Psoas muscle (tissue), 8 donors: Measurements from ENCODE around the gene MBP. TPM values are rescaled to one million over a fixed set of nuclear protein-coding genes. Genes with fewer than 3 reads are reported as not detected.

ENCODE experiments used
- ATAC-seq, 4 donors: fragments of 200-7000 bp; cut with Tn5 transposase; one replicate each; pipeline ENCODE4 v1.9.1; 2020; ENCODE audit warnings: moderate library complexity in 3 of 4, mild to moderate bottlenecking in 2 of 4
- DNase-seq, 2 donors: peaks; one replicate each; pipeline ENCODE4 v3.0.0-alpha.2; 2020
- H3K27ac ChIP-seq: fragments of 200-600 bp; one replicate; pipeline ENCODE4 v1.8.0; 2022
- H3K27me3 ChIP-seq, 3 donors: fragments of 200-600 bp in 1 of 3; one replicate each; pipeline versions ENCODE4 v1.6.1 to v1.8.0; 2013 to 2022; ENCODE audit warnings: low read length in 2 of 3, mild to moderate bottlenecking in 2 of 3, moderate library complexity in 1 of 3; ENCODE audit not compliant: insufficient read depth in 3 of 3
- H3K36me3 ChIP-seq, 2 donors: fragments of 200-600 bp in 1 of 2; one replicate each; pipeline versions ENCODE4 v1.6.1 to v1.8.0; 2013 to 2022; ENCODE audit warnings: low read depth in 1 of 2, mild to moderate bottlenecking in 1 of 2, moderate library complexity in 1 of 2; ENCODE audit not compliant: insufficient read depth in 1 of 2
- H3K4me1 ChIP-seq: fragments of 200-600 bp; one replicate; pipeline ENCODE4 v1.8.0; 2022
- H3K4me3 ChIP-seq: fragments of 200-600 bp; one replicate; pipeline ENCODE4 v1.8.0; 2022; ENCODE audit warnings: mild to moderate bottlenecking
- H3K9me3 ChIP-seq: fragments of 200-600 bp; one replicate; pipeline ENCODE4 v1.8.0; 2022
- WGBS, 3 donors: extraction: QIAGEN DNeasy Blood & Tissue Kit; methylation state at CpG; one replicate each; pipeline versions ENCODE4 v1.1.6 to v1.1.7; 2013; 5-methylcytosine and 5-hydroxymethylcytosine counted together
- intact Hi-C, 2 donors: fragments of 100-400 bp; cut with DNase I; formaldehyde crosslinking; loops; one replicate each; pipeline versions ENCODE4 v1.11.0 to v1.14.2; 2022
- polyA plus RNA-seq, 3 donors: library from polyadenylated mRNA; stranded (reverse); fragments of 200-250 nt; gene quantifications; one replicate each; pipeline ENCODE4 v1.2.3, GENCODE V29; 2013
- total RNA-seq, 4 donors: library from RNA; stranded (reverse); fragmentation: NEBNext Ultra II Directional in 2 of 4; extraction: Animal tissue kit (Norgen Biotek cat#: 25700) in 2 of 4; gene quantifications; one replicate each; pipeline versions ENCODE4 v1.2.1 to v1.2.4, GENCODE V29; 2021 to 2023
- TF ChIP-seq, protein P1 (sequence below): fragments of 200-600 bp; IDR thresholded peaks from one replicate; pipeline ENCODE4 v1.8.0; 2022; ENCODE audit warnings: antibody characterized with exemption
- donor health status: healthy with polysubstance abuse.
- donor health status: DM: no; HTN: no; CAD: no; lungs with moderate emphysema.
- donor health status: Bipolar disorder and iron deficiency.
- donor health status: healthy.
- donor health status: DM: yes; HTN: yes; CAD: no.
- donor health status: DM: no; HTN: no; CAD: no.
- donor health status: DM: no; HTN: no; CAD: no.
- donor health status: DM: yes; HTN: yes; CAD: no.

Gene MBP
- total and polyA plus RNA-seq, 7 donors, result 16.4 to 88.2 (median 51.6) TPM

- H3K36me3 ChIP-seq, result no peaks in the 10 kb centered on the region
- ATAC-seq (no peak), DNase-seq (no peak)
- intact Hi-C loops, result no loop called here
- H3K9me3 ChIP-seq, result no peaks in the 10 kb centered on the region
- H3K4me3 ChIP-seq, result no peak overlapping the region
- TF ChIP-seq, protein P1, sequence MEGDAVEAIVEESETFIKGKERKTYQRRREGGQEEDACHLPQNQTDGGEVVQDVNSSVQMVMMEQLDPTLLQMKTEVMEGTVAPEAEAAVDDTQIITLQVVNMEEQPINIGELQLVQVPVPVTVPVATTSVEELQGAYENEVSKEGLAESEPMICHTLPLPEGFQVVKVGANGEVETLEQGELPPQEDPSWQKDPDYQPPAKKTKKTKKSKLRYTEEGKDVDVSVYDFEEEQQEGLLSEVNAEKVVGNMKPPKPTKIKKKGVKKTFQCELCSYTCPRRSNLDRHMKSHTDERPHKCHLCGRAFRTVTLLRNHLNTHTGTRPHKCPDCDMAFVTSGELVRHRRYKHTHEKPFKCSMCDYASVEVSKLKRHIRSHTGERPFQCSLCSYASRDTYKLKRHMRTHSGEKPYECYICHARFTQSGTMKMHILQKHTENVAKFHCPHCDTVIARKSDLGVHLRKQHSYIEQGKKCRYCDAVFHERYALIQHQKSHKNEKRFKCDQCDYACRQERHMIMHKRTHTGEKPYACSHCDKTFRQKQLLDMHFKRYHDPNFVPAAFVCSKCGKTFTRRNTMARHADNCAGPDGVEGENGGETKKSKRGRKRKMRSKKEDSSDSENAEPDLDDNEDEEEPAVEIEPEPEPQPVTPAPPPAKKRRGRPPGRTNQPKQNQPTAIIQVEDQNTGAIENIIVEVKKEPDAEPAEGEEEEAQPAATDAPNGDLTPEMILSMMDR, result no peak
- no peaks in the 10 kb centered on the region for H3K27me3 ChIP-seq
- H3K27ac ChIP-seq, result no peak overlapping the region
- H3K4me1 ChIP-seq, result no peaks in the 10 kb centered on the region
- WGBS, 3 donors, result 37 to 45% (median 40%) methylated on average over 12 of the region's 12 CpGs
Measured at GRCh38 chr18:77173275-77174030, 40.9 kb upstream of the MBP start.

- Histone ChIP-seq H3K4me1 (no peaks in the 10 kb centered on the region), H3K36me3 (no peaks in the 10 kb centered on the region), H3K27me3 (no peaks in the 10 kb centered on the region), H3K9me3 (no peaks in the 10 kb centered on the region), H3K4me3 (no peak overlapping the region), H3K27ac (no peak overlapping the region)
- ATAC-seq (no peak), DNase-seq (no peak)
- intact Hi-C loops, result no loop called here
- WGBS, 3 donors, result 40 to 56% (median 48%) methylated on average over 8 of the region's 8 CpGs
- TF ChIP-seq, protein P1, result no peak
Measured at GRCh38 chr18:77170890-77171410, 38.4 kb upstream of the MBP start.

GRCh38 chr18:77168811-77169311, 36.3 kb upstream of the MBP start:
- H3K36me3 ChIP-seq, result no peaks in the 10 kb centered on the region
- WGBS, 3 donors, result 43 to 64% (median 47%) methylated on average over 15 of the region's 15 CpGs
- peak in 1 of 4 donors; percentile 11 for ATAC-seq
- no peak for DNase-seq
- H3K27me3 ChIP-seq, result no peaks in the 10 kb centered on the region
- no peak overlapping the region for H3K4me3 ChIP-seq
- intact Hi-C loops, result no loop called here
- no peaks in the 10 kb centered on the region for H3K4me1 ChIP-seq
- H3K9me3 ChIP-seq, result no peaks in the 10 kb centered on the region
- TF ChIP-seq, protein P1, result no peak
- H3K27ac ChIP-seq, result no peak overlapping the region

GRCh38 chr18:77167251-77167650, 34.7 kb upstream of the MBP start:
- Histone ChIP-seq H3K36me3 (no peaks in the 10 kb centered on the region), H3K27ac (no peak overlapping the region), H3K9me3 (no peaks in the 10 kb centered on the region), H3K4me1 (no peaks in the 10 kb centered on the region), H3K27me3 (no peaks in the 10 kb centered on the region), H3K4me3 (no peak overlapping the region)
- TF ChIP-seq, protein P1, result no peak
- 74 to 79% (median 77%) methylated on average over 5 of the region's 5 CpGs for WGBS, 3 donors
- intact Hi-C loops, result no loop called here
- no peak for DNase-seq
- ATAC-seq, result no peak
